Measurements from ENCODE around the gene ACVR1B. TPM values are rescaled to one million over a fixed set of nuclear protein-coding genes. Genes with fewer than 3 reads are reported as not detected.

ACVR1B gene
- total and polyA plus RNA-seq, 2 donors (not counting 3 experiments of a cell fraction or from before 2014, with no cell fraction given): 29.0 to 33.7 TPM

- CTCF ChIA-PET: interaction anchor here (1.0 to 2.2 kb wide), 5 partner anchors 10 to 91 kb away, joined by 3 to 9 read pairs (median 4); no protein-coding TSS in a partner anchor
- H3K36me3 ChIP-seq (ENCODE audit: control insufficient read depth in 2 of 2, extremely low read depth in 1 of 2, insufficient read depth in 2 of 2, low read length in 2 of 2): no peaks in the 10 kb centered on the region
- FAIRE-seq: no peak
- no peaks in the 10 kb centered on the region for H4K20me1 ChIP-seq (replicated peaks; ENCODE audit: control insufficient read depth, extremely low read depth, insufficient read depth, low read length)
- H3K4me2 ChIP-seq (ENCODE audit: insufficient read depth, low read length): no peak overlapping the region
- no peaks in the 10 kb centered on the region for H3K4me1 ChIP-seq (ENCODE audit: control insufficient read depth, extremely low read depth, insufficient read depth, low read length)
- no peak overlapping the region for H3K4me3 ChIP-seq (replicated peaks in 1 of 3; ENCODE audit: insufficient read depth in 1 of 3, low read depth in 1 of 3, low read length in 3 of 3)
- H3K79me2 ChIP-seq (ENCODE audit: control insufficient read depth, insufficient read depth, low read length): no peaks in the 10 kb centered on the region
- H3K9me3 ChIP-seq (replicated peaks; ENCODE audit: control insufficient read depth, insufficient read depth, low read length): no peaks in the 10 kb centered on the region
- no peaks in the 10 kb centered on the region for H3K9me1 ChIP-seq (replicated peaks; ENCODE audit: control insufficient read depth, extremely low read depth, insufficient read depth, low read length)
- H3K27ac ChIP-seq (ENCODE audit: insufficient read depth, low read depth, low read length): no peak overlapping the region
- intact Hi-C loops (cut with micrococcal nuclease): no loop called here
- no peak for TF ChIP-seq CTCF (IDR thresholded peaks at IDR 0.05; ENCODE audit: extremely low read depth in 1 of 2, insufficient read depth in 1 of 2, low read depth in 1 of 2, low read length in 2 of 2)
- TF ChIP-seq POLR2A (IDR thresholded peaks at IDR 0.05; ENCODE audit: low read depth, low read length): no peak
- TF ChIP-seq JUN (IDR thresholded peaks at IDR 0.05; ENCODE audit: borderline replicate concordance, insufficient read depth, insufficient read length, low read depth): no peak
- TF ChIP-seq GATA2 (IDR thresholded peaks at IDR 0.05; ENCODE audit: insufficient read depth, insufficient read length, low read depth, low read length): no peak
- no peak for TF ChIP-seq EZH2 (IDR thresholded peaks at IDR 0.05; ENCODE audit: borderline replicate concordance, low read depth, low read length, severe bottlenecking)
- TF ChIP-seq FOS (IDR thresholded peaks at IDR 0.05; ENCODE audit: borderline replicate concordance, insufficient read depth, low read length): no peak
- no peak for TF ChIP-seq MYC (IDR thresholded peaks at IDR 0.05; ENCODE audit: low read depth, low read length)
- no peak for TF ChIP-seq MAX (IDR thresholded peaks at IDR 0.05; ENCODE audit: insufficient read depth, insufficient read length)
- no peak for TF ChIP-seq POLR2AphosphoS5 (IDR thresholded peaks at IDR 0.05; ENCODE audit: insufficient read depth, low read depth, low read length)
- no peak overlapping the region for H2AFZ ChIP-seq (ENCODE audit: low read depth, low read length)
- dilution Hi-C loops (cut with MboI; ENCODE audit: extremely low pct_ligation_motif_present, low sequenced_read_pairs): no loop called here
- POLR2A ChIA-PET: interaction anchor here (1.4 kb wide), 1 partner anchor 8 kb away, joined by 3 read pairs; no protein-coding TSS in a partner anchor
- BruUV-seq (replicated peaks): no TSS peak
- H3K27me3 ChIP-seq (ENCODE audit: control insufficient read depth in 2 of 2, insufficient read depth in 2 of 2, low read length in 2 of 2): no peaks in the 10 kb centered on the region
- H3K9ac ChIP-seq (replicated peaks; ENCODE audit: extremely low read depth, insufficient read depth, low read length): no peak overlapping the region
- DNase-seq (ENCODE audit: low read depth, low spot score): no peak
These were observed 17.4 kb upstream of the ACVR1B start for GRCh38 chr12:51934080-51934479.
